Heart right ventricle (tissue), 16 donors: ENCODE results near the gene RPS6KA3. TPM values are rescaled to one million over a fixed set of nuclear protein-coding genes. Genes with fewer than 3 reads are reported as not detected.

Experiments
- ATAC-seq, 8 donors: fragments of 200-7000 bp; cut with Tn5 transposase; one replicate each; pipeline ENCODE4 v1.9.1; 2020; ENCODE audit warnings: mild to moderate bottlenecking in 8 of 8, moderate library complexity in 8 of 8, moderate number of reproducible peaks in 1 of 8
- DNase-seq, 2 donors: peaks; one replicate each; pipeline ENCODE4 v3.0.0-alpha.2; 2020
- H3K27ac ChIP-seq, 10 donors: fragments of 200-600 bp; sonication (generic) in 2 of 10; one replicate each; pipeline versions ENCODE4 v1.5.0 to v1.8.0; 2020 to 2022; ENCODE audit warnings: mild to moderate bottlenecking in 3 of 10
- H3K27me3 ChIP-seq, 7 donors: fragments of 200-600 bp; one replicate each; pipeline ENCODE4 v1.8.0; 2021 to 2022; ENCODE audit warnings: mild to moderate bottlenecking in 2 of 7
- H3K36me3 ChIP-seq, 9 donors: fragments of 200-600 bp; sonication (generic) in 1 of 9; one replicate each; pipeline versions ENCODE4 v1.5.0 to v1.8.0; 2020 to 2022; ENCODE audit warnings: mild to moderate bottlenecking in 2 of 9
- H3K4me1 ChIP-seq, 9 donors: fragments of 200-600 bp; sonication (generic) in 1 of 9; one replicate each; pipeline versions ENCODE4 v1.5.0 to v1.8.0; 2020 to 2022; ENCODE audit warnings: mild to moderate bottlenecking in 4 of 9
- H3K4me3 ChIP-seq, 10 donors: fragments of 200-600 bp; sonication (generic) in 2 of 10; one replicate each; pipeline versions ENCODE4 v1.5.0 to v1.8.0; 2020 to 2022; ENCODE audit warnings: mild to moderate bottlenecking in 7 of 10, moderate library complexity in 2 of 10
- H3K9me3 ChIP-seq, 11 donors: fragments of 200-600 bp in 10 of 11; sonication (generic) in 2 of 11; one replicate each; pipeline versions ENCODE4 v1.5.0 to v1.8.0; 2013 to 2022; ENCODE audit warnings: mild to moderate bottlenecking in 2 of 11, control low read depth in 1 of 11, moderate library complexity in 1 of 11
- WGBS, 2 donors: extraction: QIAGEN DNeasy Blood & Tissue Kit; methylation state at CpG; one replicate each; pipeline ENCODE4 v1.1.7; 2013; ENCODE audit warnings: inconsistent platforms in 1 of 2; 5-methylcytosine and 5-hydroxymethylcytosine counted together
- intact Hi-C, 10 donors: fragments of 100-400 bp; cut with DNase I; formaldehyde crosslinking; loops; one replicate each; pipeline versions ENCODE4 v1.11.1 to v1.14.2; 2022
- polyA plus RNA-seq, 2 donors: library from polyadenylated mRNA; stranded (reverse); fragments of 200-250 nt; gene quantifications; one replicate each; pipeline ENCODE4 v1.2.3, GENCODE V29; 2013
- total RNA-seq, 10 donors: library from RNA; stranded (reverse); fragmentation: NEBNext Ultra II Directional in 3 of 10; extraction: Animal tissue kit (Norgen Biotek cat#: 25700) in 3 of 10; gene quantifications; one replicate each; pipeline versions ENCODE4 v1.2.1 to v1.2.4, GENCODE V29; 2021 to 2023
- TF ChIP-seq, protein P1 (sequence below), 9 donors: fragments of 200-600 bp; sonication (generic) in 2 of 9; IDR thresholded peaks; one replicate each; pipeline versions ENCODE4 v1.5.0 to v1.8.0; 2021 to 2022; ENCODE audit warnings: antibody characterized with exemption in 9 of 9, mild to moderate bottlenecking in 5 of 9, moderate library complexity in 1 of 9
- donor health status: Arrhythmogenic right ventricular cardiomyopathy.
- donor health status: ischemic (EF 13 %, LVEDD 7.1; RV severe dilation, severe dysfunction).
- donor health status: healthy with polysubstance abuse.
- donor health status: DM: no; HTN: yes; CAD: no.
- donor health status: DM: no; HTN: no; CAD: no.
- donor health status: ischemic (EF 25% LVEDD 6.9; RV normal size, moderate dysfunction).
- donor health status: ischemic (EF 25% LVEDD 5.7; RV mildly dilated, moderate dysfunction).
- donor health status: healthy.
- donor health status: DM: yes; HTN: yes; CAD: no.
- donor health status: Ischemic cardiomyopathy.
- donor health status: ischemic (EF 35%, LVEDD 5.7; RV mildly dilated, moderate dysfunction).
- donor health status: nonischemic (EF 11% LVEDD 7.7; RV severe dilation, severe dysfunction).
- donor health status: DM: yes; HTN: yes; CAD: no.
- donor health status: PGD.
- donor health status: ischemic (EF 29% LVEDD 5.4; RV normal size, mild dysfunction).
- donor health status: nonischemic (EF 23%, LVEDD 6.1; RV moderate dilation, normal function).

The RPS6KA3 gene
- total and polyA plus RNA-seq, 12 donors: 6.7 to 42.5 (median 35.0) TPM

DNA sequence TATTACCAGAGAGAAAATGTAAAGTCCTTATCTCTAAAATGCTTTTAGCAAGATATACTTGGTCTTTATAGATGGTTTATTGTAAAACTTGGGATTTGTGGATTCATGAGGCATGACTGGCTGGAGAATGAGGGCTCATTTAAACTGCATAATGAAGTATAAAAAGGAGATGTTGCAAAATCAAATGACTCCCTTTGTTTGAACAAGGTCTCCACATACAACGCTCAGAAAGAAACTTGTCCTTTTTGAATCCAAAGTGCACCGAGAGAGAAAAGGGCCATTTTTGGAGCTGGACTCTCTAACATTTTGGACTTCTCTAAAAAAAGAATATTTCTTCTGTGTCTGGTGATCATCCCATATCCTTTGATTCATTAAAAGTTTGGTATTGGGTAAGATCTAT, 117.4 kb downstream of the RPS6KA3 start:
- H3K27ac ChIP-seq: no peak overlapping the region
- peaks cover 0 to 47% (median 0%) of the 10 kb centered on the region in 9 donors for H3K36me3 ChIP-seq
- intact Hi-C loops: loop anchor here in 1 of 10 donors (10.0 kb wide), 1 partner anchor 115 kb away; the partner anchor contains the start of gene RPS6KA3
- H3K27me3 ChIP-seq: peaks cover 0 to 66% (median 0%) of the 10 kb centered on the region in 7 donors
- TF ChIP-seq, protein P1, sequence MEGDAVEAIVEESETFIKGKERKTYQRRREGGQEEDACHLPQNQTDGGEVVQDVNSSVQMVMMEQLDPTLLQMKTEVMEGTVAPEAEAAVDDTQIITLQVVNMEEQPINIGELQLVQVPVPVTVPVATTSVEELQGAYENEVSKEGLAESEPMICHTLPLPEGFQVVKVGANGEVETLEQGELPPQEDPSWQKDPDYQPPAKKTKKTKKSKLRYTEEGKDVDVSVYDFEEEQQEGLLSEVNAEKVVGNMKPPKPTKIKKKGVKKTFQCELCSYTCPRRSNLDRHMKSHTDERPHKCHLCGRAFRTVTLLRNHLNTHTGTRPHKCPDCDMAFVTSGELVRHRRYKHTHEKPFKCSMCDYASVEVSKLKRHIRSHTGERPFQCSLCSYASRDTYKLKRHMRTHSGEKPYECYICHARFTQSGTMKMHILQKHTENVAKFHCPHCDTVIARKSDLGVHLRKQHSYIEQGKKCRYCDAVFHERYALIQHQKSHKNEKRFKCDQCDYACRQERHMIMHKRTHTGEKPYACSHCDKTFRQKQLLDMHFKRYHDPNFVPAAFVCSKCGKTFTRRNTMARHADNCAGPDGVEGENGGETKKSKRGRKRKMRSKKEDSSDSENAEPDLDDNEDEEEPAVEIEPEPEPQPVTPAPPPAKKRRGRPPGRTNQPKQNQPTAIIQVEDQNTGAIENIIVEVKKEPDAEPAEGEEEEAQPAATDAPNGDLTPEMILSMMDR (IDR thresholded peaks at IDR 0.05): no peak
- no peak overlapping the region for H3K4me3 ChIP-seq
- DNase-seq (no peak), ATAC-seq (no peak)
- H3K9me3 ChIP-seq: no peaks in the 10 kb centered on the region
- H3K4me1 ChIP-seq: no peaks in the 10 kb centered on the region
- WGBS, 2 donors: 92 to 97% methylated on average over 2 of the region's 2 CpGs

DNA sequence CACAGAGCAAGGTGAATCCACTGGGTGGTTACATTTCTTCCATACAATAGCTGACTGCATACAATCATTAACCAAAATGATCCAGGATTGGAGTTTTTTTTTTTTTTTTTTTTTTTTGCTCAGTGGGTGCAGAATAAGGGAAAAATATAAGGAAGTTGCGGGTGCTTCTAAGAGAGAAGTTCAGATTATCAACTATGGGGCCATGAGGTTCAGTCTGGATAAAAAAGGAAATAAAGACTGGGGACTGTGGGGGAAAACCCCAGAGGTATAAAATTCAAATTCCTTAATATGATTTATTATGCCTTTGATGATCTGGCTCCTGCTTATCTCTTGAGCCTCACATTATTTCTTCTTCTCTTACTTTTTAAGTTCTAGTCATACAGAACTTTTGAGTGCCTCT, 119.1 kb downstream of the RPS6KA3 start:
- TF ChIP-seq, protein P1 (IDR thresholded peaks at IDR 0.05): no peak
- Histone ChIP-seq H3K4me1 (peaks cover 0 to 2% (median 0%) of the 10 kb centered on the region in 9 donors), H3K36me3 (peaks cover 0 to 29% (median 0%) of the 10 kb centered on the region in 9 donors), H3K9me3 (no peaks in the 10 kb centered on the region), H3K27me3 (peaks cover 0 to 52% (median 0%) of the 10 kb centered on the region in 7 donors), H3K27ac (no peak overlapping the region), H3K4me3 (no peak overlapping the region)
- WGBS, 2 donors: 83 to 100% methylated on average over 1 of the region's 1 CpG
- intact Hi-C loops: loop anchor here in 1 of 10 donors (10.0 kb wide), 1 partner anchor 117 kb away; the partner anchor contains the start of gene RPS6KA3
- ATAC-seq (no peak), DNase-seq (no peak)

DNA sequence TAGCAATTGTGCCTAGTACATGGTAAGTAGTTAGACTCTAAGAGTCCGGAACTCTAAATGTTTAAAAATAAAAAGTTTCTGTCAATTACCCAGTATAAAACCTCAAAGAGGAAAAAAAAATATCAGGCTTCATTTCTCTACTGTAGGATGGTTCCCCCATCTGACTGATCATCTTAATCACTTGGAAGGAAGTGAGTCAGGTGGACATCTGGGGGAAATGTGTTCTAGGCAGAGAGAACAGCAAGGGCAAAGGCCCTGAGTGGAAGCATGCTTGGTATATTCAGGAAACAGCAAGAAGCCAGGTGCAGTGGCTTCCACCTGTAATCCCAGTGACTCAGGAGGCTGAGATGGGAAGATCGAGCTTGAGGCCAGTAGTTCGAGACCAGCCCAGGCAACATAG, 122.2 kb downstream of the RPS6KA3 start:
- Histone ChIP-seq H3K4me1 (peaks cover 0 to 22% (median 11%) of the 10 kb centered on the region in 9 donors), H3K27me3 (peaks cover 0 to 31% (median 0%) of the 10 kb centered on the region in 7 donors), H3K4me3 (no peak overlapping the region), H3K9me3 (no peaks in the 10 kb centered on the region), H3K36me3 (peaks cover 0 to 5% (median 0%) of the 10 kb centered on the region in 9 donors), H3K27ac (no peak overlapping the region)
- intact Hi-C loops: loop anchor here in 1 of 10 donors (10.0 kb wide), 1 partner anchor 120 kb away; the partner anchor contains the start of gene RPS6KA3
- TF ChIP-seq, protein P1 (IDR thresholded peaks at IDR 0.05): no peak
- WGBS, 2 donors: 78 to 89% methylated on average over 3 of the region's 3 CpGs
- ATAC-seq (no peak), DNase-seq (no peak)

DNA sequence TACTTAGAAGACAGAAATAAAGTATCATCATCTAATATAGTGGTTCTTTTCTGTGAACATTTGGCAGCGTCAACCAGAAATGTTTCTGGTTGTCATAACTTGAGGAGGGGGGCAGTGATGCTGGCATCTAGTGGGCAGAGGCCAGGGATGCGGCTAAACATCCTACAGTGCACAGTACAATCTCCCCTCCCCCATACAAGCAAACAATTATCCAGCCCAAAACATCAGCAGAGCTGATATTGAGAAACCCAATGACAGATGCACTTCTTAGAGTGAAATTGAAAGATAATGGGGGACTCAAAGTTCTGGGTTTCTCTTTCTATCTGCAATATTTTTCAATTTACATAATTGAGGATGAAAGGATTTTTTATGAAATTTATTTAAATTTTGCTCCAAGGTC, 123.1 kb downstream of the RPS6KA3 start:
- intact Hi-C loops: loop anchor here in 1 of 10 donors (10.0 kb wide), 1 partner anchor 121 kb away; the partner anchor contains the start of gene RPS6KA3
- ATAC-seq: no peak
- Histone ChIP-seq H3K27me3 (peaks cover 0 to 22% (median 0%) of the 10 kb centered on the region in 7 donors), H3K36me3 (peaks cover 0 to 10% (median 0%) of the 10 kb centered on the region in 9 donors), H3K4me3 (no peak overlapping the region), H3K27ac (no peak overlapping the region), H3K4me1 (peaks cover 0 to 31% (median 17%) of the 10 kb centered on the region in 9 donors), H3K9me3 (no peaks in the 10 kb centered on the region)
- 62 to 74% methylated on average over 2 of the region's 2 CpGs for WGBS, 2 donors
- TF ChIP-seq, protein P1 (IDR thresholded peaks at IDR 0.05): no peak
- DNase-seq: no peak
